ENCODE data around the gene SERGEF.

DNA sequence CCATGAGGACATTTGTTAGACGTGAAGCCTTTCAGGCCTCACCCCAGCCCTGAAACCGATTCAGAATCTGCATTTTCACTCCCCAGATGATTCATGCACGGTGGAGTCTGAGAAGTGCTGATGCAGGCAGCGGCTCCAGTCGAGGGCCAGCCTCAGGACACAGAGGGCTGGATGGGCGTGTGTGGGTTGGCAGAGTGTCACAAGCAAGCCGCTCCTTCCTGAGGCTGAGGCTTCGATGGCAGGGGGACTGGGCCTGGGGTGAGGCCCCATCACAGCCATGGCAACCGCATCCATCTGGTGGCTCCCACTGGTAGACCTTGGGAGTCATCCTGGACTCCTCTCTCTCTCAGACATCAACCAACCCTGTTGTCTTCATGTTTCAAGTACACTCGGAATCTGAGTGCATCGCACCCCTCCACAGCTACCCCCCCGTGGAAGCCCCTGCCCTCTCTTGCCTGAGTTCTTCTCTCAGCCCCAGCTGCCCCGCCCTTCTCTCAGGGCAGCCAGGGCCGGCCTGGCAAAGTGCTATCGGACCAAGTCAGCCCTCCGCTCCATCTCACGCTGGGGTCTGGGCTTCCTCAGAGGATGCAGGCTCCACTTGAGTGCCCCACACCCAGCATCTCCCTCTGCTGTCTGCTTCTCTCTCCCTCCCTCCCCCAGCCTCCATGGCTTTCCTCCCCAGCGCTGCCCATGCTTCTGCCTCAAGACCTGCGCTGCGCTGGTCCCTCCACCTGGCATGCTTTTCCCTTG is 267.6 kb downstream of the SERGEF start:
- TF ChIP-seq, protein P1, sequence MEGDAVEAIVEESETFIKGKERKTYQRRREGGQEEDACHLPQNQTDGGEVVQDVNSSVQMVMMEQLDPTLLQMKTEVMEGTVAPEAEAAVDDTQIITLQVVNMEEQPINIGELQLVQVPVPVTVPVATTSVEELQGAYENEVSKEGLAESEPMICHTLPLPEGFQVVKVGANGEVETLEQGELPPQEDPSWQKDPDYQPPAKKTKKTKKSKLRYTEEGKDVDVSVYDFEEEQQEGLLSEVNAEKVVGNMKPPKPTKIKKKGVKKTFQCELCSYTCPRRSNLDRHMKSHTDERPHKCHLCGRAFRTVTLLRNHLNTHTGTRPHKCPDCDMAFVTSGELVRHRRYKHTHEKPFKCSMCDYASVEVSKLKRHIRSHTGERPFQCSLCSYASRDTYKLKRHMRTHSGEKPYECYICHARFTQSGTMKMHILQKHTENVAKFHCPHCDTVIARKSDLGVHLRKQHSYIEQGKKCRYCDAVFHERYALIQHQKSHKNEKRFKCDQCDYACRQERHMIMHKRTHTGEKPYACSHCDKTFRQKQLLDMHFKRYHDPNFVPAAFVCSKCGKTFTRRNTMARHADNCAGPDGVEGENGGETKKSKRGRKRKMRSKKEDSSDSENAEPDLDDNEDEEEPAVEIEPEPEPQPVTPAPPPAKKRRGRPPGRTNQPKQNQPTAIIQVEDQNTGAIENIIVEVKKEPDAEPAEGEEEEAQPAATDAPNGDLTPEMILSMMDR (IDR thresholded peaks at IDR 0.05), result no peak
- no peak for TF ChIP-seq POLR2A (IDR thresholded peaks at IDR 0.05)

All from heart left ventricle (tissue), 13 donors.